ENCODE measurements around the gene MSH3.
A peak's percentile ranks its signal among the peaks of the same experiment; 100 is the strongest.
"Not testable (repeated sequence)": the region's sequence is repeated elsewhere in the genome, so short reads cannot be mapped to it uniquely, and the experiment has no call there.

Gene MSH3

DNA sequence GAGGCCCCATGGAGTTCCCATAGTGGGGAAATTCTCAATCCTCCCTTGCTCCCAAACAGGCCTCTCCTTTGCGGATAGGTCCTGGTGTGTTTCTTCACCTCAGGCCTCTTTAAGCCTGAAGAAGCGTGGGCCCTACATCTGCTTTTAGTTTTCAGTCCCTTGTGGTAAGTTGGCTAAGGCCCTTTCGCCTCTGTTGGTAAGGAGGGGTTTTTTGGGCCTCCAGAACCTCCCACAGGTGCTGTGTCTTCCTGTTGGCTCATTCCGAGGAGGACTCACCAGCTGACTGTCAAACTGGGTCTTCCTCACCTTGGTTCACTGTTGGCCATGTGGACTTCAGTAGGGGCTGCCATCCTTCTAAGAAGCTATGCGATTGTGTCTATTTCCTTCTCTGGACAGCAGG is 56.8 kb downstream of the MSH3 start:
- no peak for DNase-seq

DNA sequence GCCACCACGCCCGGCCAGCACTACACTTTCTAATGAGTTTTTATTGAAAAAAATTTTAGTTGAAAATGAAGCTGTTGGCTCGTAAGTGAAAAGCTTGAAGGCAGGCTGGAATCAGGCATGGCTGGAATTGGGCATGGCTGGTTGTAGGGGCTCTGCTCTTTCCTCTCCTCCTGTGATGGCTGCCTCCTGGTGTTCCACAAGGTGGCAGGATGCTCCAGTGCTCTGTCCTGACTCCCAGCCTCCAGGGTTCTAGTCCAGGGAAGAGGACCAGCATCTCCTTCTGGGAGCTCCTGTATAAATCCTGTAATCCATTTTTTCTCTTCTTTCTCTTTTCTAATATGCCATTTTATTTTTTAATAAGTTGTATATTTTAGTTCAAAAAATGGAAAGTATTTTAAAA is 57.5 kb downstream of the MSH3 start:
- DNase-seq = peak; percentile 38

GRCh38 chr5:80712919-80713318 is 58.5 kb downstream of the MSH3 start:
- no peak for DNase-seq

GRCh38 chr5:80713631-80714030 is 59.2 kb downstream of the MSH3 start:
- no peak for DNase-seq

- DNase-seq = no peak
Measured at GRCh38 chr5:80714570-80715298, 60.3 kb downstream of the MSH3 start.

- no peak for DNase-seq
Measured at GRCh38 chr5:80715887-80716286, 61.4 kb downstream of the MSH3 start.

DNA sequence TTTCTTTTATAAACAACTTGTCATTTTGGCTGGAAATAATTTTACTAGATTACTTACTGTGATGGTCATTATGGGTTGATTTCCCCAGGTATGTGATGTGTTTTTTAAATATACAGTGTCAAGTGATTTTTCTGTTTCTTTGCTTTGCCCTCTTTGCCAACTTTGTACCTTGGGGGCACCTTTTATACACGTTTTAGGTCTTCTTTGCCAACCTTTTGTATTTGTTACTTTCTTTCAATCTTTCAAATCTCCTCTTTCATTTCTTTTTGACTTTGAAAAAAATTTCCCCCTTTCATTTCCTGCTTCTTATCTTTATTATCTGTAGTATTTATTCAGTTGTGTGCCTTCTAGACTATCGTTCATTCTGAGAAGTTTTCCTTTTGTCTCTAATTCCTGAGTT is 65.7 kb downstream of the MSH3 start:
- no peak for DNase-seq

DNA sequence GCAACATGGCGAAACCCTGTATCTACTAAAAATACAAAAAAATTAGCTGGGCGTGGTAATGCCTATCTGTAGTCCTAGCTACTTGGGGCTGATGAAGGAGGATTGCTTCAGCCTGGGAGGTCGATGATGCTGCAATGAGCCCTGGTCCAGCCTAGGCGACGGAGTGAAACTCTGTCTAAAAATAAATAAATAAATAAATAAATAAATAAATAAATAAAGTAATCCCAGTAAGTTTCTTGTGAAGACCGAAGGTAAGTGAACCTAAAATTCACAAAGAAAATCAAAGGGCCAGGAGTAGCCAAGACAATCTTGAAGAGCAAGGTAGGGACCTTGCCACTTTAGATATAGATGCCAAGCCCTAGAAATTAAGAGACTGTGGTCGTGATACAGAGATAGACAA is 68.5 kb downstream of the MSH3 start:
- no peak for DNase-seq

DNA sequence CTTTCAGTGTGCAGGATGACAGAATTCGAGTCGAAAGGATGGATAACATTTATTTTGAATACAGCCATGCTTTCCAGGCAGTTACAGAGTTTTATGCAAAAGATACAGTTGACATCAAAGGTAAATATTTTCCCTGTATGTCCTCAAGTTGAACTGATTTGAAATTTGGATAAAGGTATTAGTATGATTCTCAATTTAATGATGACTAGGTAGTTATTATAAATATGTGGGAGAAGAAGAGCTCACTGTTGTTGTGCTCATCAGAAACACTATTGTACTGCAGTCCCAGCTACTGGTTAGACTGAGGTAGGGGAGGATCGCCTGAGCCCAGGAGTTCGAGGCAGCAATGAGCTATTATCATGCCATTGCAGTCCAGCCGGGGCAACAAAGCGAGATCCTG is 71.0 kb downstream of the MSH3 start:
- DNase-seq = no peak

GRCh38 chr5:80736730-80737129 is 82.3 kb downstream of the MSH3 start:
- no peak for DNase-seq

DNA sequence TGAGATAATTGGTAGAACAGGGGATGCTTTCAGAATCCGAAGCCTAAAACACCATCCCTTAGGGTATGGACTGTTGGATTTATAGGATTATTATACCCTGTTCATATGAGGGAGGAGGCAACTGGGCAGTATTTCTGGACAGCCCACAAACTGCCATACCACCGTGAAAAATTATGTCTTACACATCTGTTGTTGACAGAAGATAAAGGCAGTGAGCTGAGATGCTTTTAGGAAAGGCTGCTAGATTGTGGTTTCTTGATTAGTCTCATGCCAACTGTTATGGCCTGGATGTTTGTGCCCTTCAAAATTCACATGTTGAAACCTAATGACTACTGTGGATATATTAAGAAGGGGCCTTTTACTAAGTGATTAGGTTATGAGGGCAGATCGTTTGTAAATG is 84.0 kb downstream of the MSH3 start:
- no peak for DNase-seq

GRCh38 chr5:80739057-80739456 is 84.6 kb downstream of the MSH3 start:
- DNase-seq = no peak

- no peak for DNase-seq
Measured at GRCh38 chr5:80739496-80739895, 85.0 kb downstream of the MSH3 start.

- DNase-seq = no peak
Measured at GRCh38 chr5:80739898-80740297, 85.4 kb downstream of the MSH3 start.

DNA sequence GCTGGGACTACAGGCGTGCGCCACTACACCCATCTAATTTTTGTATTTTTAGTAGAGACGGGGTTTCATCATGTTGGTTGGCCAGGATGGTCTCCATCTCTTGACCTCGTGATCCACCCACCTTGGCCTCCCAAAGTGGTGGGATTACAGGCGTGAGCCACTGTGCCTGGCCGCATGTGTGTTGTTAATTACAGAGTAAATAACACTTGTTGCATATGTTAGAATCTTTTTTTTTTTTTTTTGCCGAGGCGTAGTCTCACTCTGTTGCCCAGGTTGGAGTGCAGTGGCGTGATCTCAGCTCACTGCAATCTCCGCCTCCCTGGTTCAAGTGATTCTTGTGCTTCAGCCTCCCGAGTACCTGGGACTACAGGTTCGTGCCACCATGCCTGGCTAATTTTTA is 86.0 kb downstream of the MSH3 start:
- DNase-seq = not testable (repeated sequence)

GRCh38 chr5:80740999-80741398 is 86.5 kb downstream of the MSH3 start:
- DNase-seq = no peak

DNA sequence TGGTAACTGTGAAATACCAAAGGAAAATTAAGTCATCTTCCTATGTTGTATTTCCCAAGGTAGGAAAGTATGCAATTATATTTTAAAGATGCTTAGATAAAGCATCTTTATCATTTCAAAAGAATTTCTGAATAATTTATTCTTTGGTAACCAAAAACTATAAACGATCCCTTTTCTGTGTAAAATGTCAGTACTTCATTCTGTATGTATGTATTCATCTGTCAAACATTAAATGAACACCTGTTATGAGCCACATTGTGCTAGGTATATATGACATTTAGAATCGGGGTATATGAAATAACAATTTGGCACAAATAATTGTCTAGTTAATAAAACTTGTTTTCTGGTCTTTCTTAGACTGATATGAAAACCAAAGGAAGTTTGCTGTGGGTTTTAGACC is 89.7 kb downstream of the MSH3 start:
- DNase-seq = no peak

- DNase-seq = peak; percentile 19
Measured at GRCh38 chr5:80745490-80745889, 91.0 kb downstream of the MSH3 start.

DNA sequence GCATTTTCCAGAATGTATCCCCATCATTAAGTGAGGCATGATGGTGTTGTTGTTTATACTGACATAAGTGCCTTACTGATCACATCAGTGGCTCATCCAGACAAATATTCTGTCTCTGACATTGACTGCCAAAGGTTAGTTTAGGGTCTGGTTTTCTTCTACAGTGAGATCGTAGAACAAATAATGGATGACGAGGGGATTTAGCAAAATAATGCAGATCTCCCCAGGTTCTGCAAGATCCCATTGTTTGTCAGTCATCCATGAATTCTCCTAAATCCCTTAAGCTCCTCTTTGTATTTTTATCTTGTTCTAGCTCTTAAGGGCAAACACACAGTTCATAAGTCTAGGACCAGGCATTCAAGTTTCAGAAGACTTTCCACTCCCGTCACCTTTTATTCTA is 93.5 kb downstream of the MSH3 start:
- no peak for DNase-seq

DNA sequence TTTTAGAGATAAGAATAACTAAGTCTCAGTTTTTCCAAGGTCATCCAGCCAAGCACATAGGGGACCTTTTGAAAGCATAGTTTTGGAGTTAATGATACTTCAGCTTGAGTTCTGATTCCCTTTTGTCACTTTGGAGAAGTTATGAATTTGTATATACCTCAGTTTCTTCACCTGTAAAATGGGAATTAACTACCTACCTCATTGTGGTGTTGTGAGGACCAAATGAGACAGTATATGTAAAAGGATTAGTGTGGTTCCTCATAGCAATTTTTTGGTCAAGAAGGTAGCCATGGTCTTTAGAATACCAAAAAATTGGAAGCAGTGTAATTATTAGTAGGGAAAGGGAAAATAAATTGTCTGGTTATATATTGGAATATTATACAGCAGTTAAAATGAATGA is 98.0 kb downstream of the MSH3 start:
- no peak for DNase-seq

GRCh38 chr5:80753712-80754111 is 99.3 kb downstream of the MSH3 start:
- no peak for DNase-seq

DNA sequence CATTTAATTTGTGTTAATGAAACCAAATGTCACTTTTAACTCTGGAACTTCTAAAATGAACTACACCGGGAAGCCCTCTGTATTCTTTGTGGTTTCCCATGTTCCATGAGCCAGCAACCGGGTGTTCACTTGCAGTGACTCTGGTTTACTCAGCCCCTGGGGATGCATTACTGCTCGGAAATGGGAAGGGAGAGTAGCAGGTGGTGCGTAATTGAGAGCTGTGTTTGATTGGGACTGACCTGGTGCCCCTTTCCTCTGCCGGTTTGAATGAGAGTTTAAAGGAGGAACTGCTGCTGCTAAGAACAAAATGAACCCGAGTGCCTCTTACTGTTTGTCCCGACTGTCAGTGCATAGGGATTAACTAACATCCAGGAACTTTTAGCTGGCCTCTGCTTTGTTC is 100.4 kb downstream of the MSH3 start:
- peak; percentile 32 for DNase-seq

DNA sequence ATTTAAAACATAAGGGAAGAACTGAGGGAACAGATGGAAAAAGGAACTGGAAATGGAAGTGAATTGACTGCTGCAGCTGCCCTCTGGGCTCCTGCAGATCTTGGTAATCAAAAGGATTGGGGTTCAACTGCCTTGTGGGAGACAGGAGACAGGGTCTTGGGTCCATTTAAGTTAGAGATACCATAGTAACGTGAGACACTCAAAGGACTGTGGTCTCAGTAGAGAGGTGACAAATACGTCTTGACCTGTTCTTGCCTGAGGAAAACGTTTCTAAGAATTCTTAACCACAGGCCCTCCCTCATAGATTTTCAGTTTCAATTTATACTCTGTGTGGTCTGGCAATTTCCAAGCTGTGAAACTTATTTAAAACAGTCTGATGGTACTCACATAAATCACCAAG is 101.2 kb downstream of the MSH3 start:
- no peak for DNase-seq

- DNase-seq = no peak
Measured at GRCh38 chr5:80756292-80756691, 101.8 kb downstream of the MSH3 start.

DNA sequence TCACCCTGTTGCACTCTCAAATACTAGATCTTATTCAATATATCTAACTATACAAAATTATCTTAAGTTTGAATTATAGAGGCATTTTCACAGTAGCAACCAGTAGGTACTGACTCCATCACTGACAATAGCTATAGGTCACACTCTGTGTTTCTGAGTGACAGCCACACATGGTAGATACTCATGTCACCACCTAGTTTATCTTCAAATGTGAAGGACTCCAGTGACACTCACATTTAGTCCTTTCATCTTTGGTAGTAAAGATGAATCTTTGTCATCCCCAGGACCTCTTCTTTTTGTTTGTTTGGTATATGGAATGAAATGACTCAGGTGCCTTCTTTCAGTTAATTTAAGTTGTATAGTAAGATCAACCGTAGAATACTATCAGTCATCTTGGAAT is 102.8 kb downstream of the MSH3 start:
- no peak for DNase-seq
